EH (cell line): ENCODE data around the gene GPS2.
A peak's percentile ranks its signal among the peaks of the same experiment; 100 is the strongest.
"Not testable (repeated sequence)": the region's sequence is repeated elsewhere in the genome, so short reads cannot be mapped to it uniquely, and the experiment has no call there.

Source experiments
- DNase-seq: peaks from one replicate; pipeline ENCODE4 v3.0.0-alpha.2; 2015; ENCODE audit warnings: low read depth

The GPS2 gene

DNA sequence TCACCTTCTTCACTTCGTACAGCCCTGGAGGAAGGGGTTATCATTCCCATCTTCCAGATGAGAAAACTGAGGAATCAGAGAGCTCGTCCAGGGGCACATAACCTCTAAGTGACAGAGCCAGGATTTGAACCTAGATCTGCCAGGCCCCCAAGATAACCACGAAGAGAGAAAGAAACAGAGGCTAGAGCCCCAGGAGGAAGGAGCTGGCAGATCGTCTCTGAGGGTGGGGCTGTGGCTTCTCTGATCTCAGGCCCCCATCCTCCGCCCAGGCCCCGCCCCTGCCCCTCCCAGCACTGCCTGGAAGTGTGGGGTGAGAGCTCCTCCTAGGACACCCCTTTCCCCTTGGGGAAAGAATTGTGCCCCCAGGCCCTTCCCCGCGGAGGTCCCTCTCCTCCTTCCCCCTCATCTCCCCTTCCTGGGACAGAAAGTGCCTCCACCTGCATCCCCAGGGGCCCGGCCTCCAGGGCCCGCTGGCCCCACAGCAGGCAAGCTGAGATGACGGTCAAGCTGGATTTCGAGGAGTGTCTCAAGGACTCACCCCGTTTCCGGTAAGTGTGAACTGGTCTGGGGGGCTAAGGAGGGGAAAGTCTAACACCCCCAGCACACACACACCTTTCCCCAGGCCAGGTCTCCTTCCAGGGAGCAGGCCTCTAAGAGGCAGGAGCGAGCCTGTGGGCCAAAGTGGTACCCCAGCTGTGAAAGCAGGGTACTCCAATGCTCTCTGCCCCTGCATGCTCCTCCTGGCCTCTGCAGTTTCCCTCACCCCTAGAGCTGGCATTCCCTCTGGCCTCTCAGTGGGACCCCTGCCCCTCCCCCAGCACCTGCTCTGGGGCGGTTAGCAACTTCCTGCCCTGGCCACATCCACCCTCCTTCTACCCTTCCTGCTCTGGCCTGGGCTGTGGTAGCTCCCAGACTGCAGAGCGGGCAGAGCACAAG is 21.3 kb upstream of the GPS2 start, which contains the start of gene ACAP1:
Gene ACAP1 (plus strand): TSS at position 290 of the 936 bp plus-strand sequence. CDS start 206 bp downstream, at position 496.
- DNase-seq, result no peak

DNA sequence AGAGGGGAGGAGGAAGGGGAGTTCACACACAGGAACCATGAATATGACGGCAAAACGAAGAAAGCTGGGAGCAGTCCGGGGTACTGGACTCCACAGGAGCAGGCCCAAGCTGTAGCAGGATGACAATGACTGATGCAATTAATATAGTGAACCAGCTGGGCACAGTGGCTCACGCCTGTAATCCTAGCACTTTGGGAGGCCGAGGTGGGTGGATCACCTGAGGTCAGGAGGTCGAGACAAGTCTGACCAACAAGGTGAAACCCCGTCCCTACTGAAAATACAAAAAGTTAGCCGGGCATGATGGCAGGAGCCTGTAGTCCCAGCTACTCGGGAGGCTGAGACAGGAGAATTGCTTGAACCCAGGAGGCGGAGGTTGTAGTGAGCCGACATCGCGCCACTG is 20.6 kb upstream of the GPS2 start:
- DNase-seq, result not testable (repeated sequence)

DNA sequence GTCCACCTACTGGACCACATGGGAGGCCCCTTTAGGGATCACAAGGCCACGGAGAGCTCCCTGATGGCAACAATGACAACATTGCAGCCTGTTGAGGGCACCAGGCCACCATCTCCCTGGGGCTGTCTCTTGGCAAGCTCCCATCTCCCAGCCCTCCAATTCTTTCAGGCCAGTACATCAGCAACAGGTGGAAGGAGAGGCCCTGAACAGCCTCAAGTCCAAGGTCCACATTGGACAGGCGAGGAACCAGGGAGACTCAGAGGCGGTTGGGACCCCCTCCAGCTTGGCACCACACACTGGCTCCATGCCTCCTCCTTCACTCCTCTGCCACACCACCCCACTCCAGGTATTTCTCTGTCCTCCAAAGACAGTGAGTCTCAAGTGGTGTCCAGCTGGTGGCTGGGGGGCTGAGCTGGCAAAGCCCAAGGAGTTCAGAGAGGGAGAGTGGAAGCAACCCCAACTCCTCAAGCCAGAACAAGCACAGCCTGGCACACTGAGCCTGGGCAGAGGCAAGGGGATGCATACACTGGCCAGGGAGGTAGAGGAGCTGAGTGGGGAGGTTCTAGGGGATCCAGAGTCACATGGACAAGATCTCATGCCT is 19.9 kb upstream of the GPS2 start:
- no peak for DNase-seq

GRCh38 chr17:7332600-7333069 is 17.5 kb upstream of the GPS2 start:
- DNase-seq, result not testable (repeated sequence)

- no peak for DNase-seq
Observed at GRCh38 chr17:7332111-7332510, 17.0 kb upstream of the GPS2 start.

DNA sequence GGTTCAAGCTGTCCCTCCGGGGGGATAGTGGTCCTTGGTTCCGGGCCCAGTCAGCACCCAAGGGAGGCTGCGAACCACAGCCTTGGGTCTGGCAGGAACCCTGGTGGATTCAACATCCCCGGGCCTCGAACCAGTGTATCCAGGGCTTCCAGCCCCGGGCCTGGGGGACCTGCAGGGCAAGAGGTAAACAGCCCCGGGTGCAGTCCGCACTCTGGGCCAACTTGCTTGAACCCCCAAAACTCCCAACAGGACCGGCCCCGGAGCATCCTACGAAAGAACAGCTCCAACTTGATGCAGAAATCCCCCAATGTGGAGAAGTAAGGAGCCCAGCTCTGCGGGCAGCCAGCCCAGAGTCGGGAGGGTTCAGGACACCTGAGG is 15.5 kb upstream of the GPS2 start:
- no peak for DNase-seq

GRCh38 chr17:7329997-7330637 is 15.0 kb upstream of the GPS2 start:
- peak; percentile 86 for DNase-seq

DNA sequence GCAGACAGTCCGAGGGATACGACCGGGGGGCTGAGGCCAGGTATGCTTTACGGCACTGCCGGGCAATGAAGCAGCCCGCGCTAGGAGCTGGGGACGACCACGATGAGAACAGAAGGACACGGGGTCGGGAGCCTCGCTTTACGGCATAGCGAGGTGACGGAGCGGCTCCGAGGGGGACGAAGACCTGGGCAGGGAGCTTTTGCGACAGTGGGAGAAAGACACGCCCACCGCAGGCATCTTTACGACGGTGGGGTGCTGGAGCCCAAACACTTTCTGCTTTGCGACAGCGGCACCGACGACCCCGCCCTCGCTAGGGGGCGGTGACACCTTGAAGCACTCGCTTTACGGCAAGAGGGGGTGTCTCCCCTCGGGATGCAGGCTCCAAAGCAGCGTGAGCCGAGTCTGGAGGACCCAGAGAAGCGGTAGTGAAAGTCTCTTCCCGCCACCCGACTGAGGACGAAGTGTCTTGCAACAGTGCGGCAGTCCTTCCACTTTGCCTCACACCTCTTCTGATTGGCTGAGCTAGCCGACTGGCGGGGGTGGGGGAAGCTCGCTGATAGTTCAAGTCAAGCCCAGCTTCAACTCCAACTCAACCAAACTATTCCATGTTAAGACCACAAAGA is 14.3 kb upstream of the GPS2 start:
- DNase-seq, result peak; percentile 98

GRCh38 chr17:7328840-7329373 is 13.7 kb upstream of the GPS2 start, which contains the start of gene NEURL4:
Gene NEURL4 (minus strand): TSS chr17:7329335. CDS start chr17:7329312, 23 bp downstream.
- no peak for DNase-seq

DNA sequence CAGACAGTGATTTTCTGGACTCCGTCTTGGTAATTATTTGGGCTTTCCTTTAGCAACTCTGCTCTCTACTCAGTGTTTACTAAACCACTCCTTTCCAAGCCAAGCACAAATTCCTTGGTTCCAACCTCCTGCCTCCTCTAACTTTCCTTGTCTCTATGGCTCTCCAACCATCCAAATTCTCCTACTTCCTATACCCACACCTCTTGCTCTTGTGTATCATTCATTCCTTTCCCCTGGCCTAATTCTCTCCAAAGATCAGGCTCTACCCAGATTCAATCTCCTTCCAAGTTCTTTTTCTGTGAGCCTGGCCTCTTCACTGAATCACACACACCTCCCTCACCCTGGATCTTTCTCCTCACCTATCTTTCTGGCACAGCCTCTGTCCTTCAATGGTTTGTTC is 12.8 kb upstream of the GPS2 start:
- DNase-seq, result no peak

DNA sequence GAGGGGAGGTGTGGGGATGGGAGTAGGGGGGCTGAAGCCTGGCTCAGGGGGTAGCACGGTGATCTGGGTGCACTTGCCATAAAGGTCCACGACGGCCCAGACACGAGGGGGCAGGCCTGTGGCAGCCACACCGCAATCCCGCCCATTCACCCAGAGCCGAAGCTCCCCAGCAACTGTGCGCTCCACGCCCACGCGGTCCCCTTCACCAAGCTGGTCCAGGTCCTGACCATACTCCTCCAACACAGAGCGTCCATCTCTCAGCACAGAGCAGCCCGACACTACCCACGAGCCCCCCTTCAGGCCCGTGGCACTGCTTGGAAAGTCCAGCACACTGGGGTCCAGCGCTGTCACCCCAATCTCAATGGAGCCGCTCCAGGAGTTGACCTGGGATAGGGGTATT is 12.3 kb upstream of the GPS2 start:
- no peak for DNase-seq

GRCh38 chr17:7327056-7327455 is 11.9 kb upstream of the GPS2 start:
- DNase-seq, result no peak

DNA sequence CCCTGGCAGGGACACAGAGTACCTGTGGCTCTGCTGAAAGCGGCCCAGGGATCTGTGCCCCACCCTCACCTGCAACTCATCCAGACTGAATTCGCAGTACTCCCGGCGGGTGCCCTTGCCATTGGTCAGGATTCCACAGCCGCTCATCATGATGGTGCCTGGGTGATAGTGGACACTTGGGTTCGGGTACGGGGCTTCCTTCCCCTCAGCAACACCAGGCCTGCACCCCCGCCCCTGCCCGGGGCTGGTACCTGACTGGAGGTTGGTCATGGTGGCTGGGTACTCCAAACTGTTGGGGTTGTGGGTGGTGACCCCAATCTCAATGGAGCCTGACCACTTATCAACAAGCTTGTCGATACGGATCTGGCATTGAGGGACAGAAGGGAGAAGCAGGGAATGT is 11.0 kb upstream of the GPS2 start:
- no peak for DNase-seq

- no peak for DNase-seq
Observed at GRCh38 chr17:7325031-7325528, 9.9 kb upstream of the GPS2 start.

DNA sequence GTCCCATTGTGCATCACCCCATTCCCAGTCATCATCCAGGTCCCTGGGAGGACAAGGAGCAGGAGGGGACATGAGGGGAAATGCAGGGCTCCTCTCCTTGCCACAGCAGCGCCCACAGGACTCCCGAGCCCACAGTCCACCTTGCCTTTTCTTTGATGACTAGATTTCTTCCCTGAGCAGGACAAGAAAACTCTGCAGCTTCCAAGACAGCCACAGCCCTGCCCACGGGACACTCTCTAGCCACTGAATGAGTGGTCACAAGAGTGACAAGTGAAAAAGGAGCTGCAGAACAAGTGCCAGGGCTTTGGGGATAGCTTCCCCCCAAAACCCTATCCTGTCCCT is 9.2 kb upstream of the GPS2 start:
- no peak for DNase-seq

GRCh38 chr17:7323731-7324437 is 8.7 kb upstream of the GPS2 start:
- DNase-seq, result peak; percentile 32

- DNase-seq, result no peak
Observed at GRCh38 chr17:7322520-7323194, 7.5 kb upstream of the GPS2 start.

DNA sequence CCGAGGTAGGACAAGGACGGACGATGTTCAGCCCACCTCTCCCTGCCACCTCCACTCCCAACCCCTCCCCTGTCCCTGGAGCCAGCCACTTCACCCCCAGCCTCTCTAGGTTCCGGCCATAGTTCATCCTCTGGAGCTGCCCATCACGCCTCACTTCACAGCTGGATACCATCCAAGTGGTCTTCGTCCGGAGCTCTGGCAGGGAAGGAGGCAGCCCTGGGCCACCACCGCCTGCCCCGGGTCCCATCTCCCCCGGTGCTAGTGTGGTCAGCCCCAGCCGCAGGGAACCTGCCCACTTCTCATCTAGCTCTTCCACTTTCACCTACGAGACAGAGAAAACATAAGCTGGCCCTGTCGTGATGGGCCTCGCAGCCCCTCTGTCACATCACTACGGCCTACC is 6.3 kb upstream of the GPS2 start:
- DNase-seq, result no peak

DNA sequence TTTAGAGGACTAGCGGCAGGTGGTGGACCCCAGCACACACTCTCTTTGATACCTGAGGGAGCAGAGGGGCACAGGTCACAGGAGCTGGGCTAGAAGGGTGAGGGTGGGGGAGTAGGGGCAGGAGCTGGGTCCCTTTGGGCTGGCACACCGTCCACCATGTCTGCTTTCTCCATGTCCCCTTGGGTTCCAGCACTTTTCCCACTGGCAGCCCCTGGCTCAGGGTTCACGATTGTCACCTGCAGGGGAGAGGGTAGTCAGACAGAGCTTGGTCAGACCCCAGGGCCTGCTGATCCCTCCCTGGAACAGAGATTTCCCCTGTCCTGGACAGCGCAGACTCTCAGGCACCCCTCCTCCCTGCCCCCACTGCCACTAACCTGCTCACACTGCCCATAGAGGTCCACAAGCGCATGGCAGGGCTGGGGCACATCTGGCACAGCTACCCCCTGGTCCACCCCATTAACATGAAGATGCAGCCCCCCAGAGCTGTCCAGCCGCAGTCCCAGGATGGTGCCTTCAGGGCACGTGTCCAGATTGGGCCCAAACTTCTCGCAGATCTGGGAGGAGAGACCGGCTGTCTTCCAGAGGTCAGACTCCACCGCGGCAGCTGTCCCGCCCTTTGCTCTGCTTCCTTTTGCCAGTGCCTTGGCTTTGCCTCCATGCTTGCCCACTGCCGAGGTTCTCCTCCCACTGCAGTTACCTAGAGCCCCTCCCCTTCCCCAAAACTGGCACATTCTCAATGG is 3.1 kb upstream of the GPS2 start:
- DNase-seq, result no peak
